Head of caudate nucleus (tissue), 42 donors: ENCODE data around the gene SGMS1.
"Not testable (repeated sequence)": the region's sequence is repeated elsewhere in the genome, so short reads cannot be mapped to it uniquely, and the experiment has no call there.

ENCODE experiments used
- DNase-seq, 42 donors: peaks; one replicate each; pipeline versions ENCODE4 v3.0.0 to v3.0.0-alpha.2; 2020 to 2021; ENCODE audit warnings: mixed read lengths in 7 of 42
- intact Hi-C: fragments of 100-400 bp; cut with DNase I; formaldehyde crosslinking; loops from one replicate; pipeline ENCODE4 v1.15.0; 2022

The SGMS1 gene

GRCh38 chr10:50592961-50593418 is 30.8 kb downstream of the SGMS1 start:
- intact Hi-C loops = no loop called here
- no peak for DNase-seq

GRCh38 chr10:50590935-50591334 is 32.8 kb downstream of the SGMS1 start:
- intact Hi-C loops = no loop called here
- DNase-seq = peak in 1 of 42 donors; percentile 43

GRCh38 chr10:50586740-50587088 is 37.0 kb downstream of the SGMS1 start:
- intact Hi-C loops = no loop called here

GRCh38 chr10:50585921-50586739 is 37.6 kb downstream of the SGMS1 start:
- peak in 9 of 42 donors; percentile 24 to 66 (median 41) for DNase-seq
- intact Hi-C loops = no loop called here

More at GRCh38 chr10:50586740-50587088, 37.0 kb downstream of the SGMS1 start:
- no peak for DNase-seq

GRCh38 chr10:50582766-50583762 is 40.7 kb downstream of the SGMS1 start:
- DNase-seq = no peak
- intact Hi-C loops = no loop called here

- intact Hi-C loops = no loop called here
- DNase-seq = no peak
Measured at GRCh38 chr10:50582046-50582445, 41.7 kb downstream of the SGMS1 start.

GRCh38 chr10:50580262-50580891 is 43.4 kb downstream of the SGMS1 start:
- intact Hi-C loops = no loop called here
- no peak for DNase-seq

- intact Hi-C loops = no loop called here
- DNase-seq = no peak
Measured at GRCh38 chr10:50579491-50580261, 44.1 kb downstream of the SGMS1 start.

GRCh38 chr10:50578949-50579348 is 44.8 kb downstream of the SGMS1 start:
- intact Hi-C loops = no loop called here
- no peak for DNase-seq

GRCh38 chr10:50577681-50578350 is 45.9 kb downstream of the SGMS1 start:
- intact Hi-C loops = no loop called here
- peak in 23 of 42 donors; percentile 11 to 80 (median 41) for DNase-seq

GRCh38 chr10:50577010-50577409 is 46.7 kb downstream of the SGMS1 start:
- DNase-seq = no peak
- intact Hi-C loops = no loop called here

- peak; percentile 27 to 94 (median 76) for DNase-seq
- intact Hi-C loops = loop anchor here (1.0 kb wide), 1 partner anchor 48 kb away; no protein-coding TSS in a partner anchor
Measured at GRCh38 chr10:50576245-50576815, 47.4 kb downstream of the SGMS1 start.

GRCh38 chr10:50575477-50576244 is 48.1 kb downstream of the SGMS1 start:
- peak in 3 of 42 donors; percentile 20 to 63 (median 41) for DNase-seq
- intact Hi-C loops = loop anchor here (1.0 kb wide), 1 partner anchor 49 kb away; no protein-coding TSS in a partner anchor

- no peak for DNase-seq
Measured at GRCh38 chr10:50574931-50575330, 48.8 kb downstream of the SGMS1 start.

GRCh38 chr10:50574305-50574704 is 49.5 kb downstream of the SGMS1 start:
- intact Hi-C loops = no loop called here
- DNase-seq = no peak

More at GRCh38 chr10:50574931-50575330, 48.8 kb downstream of the SGMS1 start:
- intact Hi-C loops = no loop called here

- intact Hi-C loops = no loop called here
Measured at GRCh38 chr10:50572017-50572491, 51.7 kb downstream of the SGMS1 start.

GRCh38 chr10:50568750-50569149 is 55.0 kb downstream of the SGMS1 start:
- intact Hi-C loops, DNase-seq: not testable (repeated sequence)

More at GRCh38 chr10:50572017-50572491, 51.7 kb downstream of the SGMS1 start:
- DNase-seq = no peak
